DMS79 treated with DMSO at 0.1 percent for 48 hours (cell line): Measurements from ENCODE around the gene PRKAR1A.

ENCODE experiments used
- DNase-seq: peaks from one replicate; lab custom pipeline; 2025; lab: John Stamatoyannopoulos, UW

PRKAR1A gene

GRCh38 chr17:68542698-68543463 is 30.7 kb downstream of the PRKAR1A start:
- DNase-seq = no peak

- no peak for DNase-seq
These were observed 32.1 kb downstream of the PRKAR1A start for GRCh38 chr17:68544111-68544915.

- no peak for DNase-seq
These were observed 44.3 kb downstream of the PRKAR1A start for GRCh38 chr17:68556551-68556950.

GRCh38 chr17:68559316-68559715 is 47.1 kb downstream of the PRKAR1A start:
- DNase-seq = no peak

- no peak for DNase-seq
These were observed 48.9 kb downstream of the PRKAR1A start for GRCh38 chr17:68560966-68561720.

- no peak for DNase-seq
These were observed 50.5 kb downstream of the PRKAR1A start for GRCh38 chr17:68562736-68563135.

- no peak for DNase-seq
These were observed 52.3 kb downstream of the PRKAR1A start for GRCh38 chr17:68564415-68565111.

- DNase-seq = no peak
These were observed 53.6 kb downstream of the PRKAR1A start for GRCh38 chr17:68565661-68566441.

GRCh38 chr17:68566442-68566738 is 54.2 kb downstream of the PRKAR1A start:
- DNase-seq = no peak

- no peak for DNase-seq
These were observed 54.8 kb downstream of the PRKAR1A start for GRCh38 chr17:68567035-68567434.

- DNase-seq = no peak
These were observed 55.4 kb downstream of the PRKAR1A start for GRCh38 chr17:68567581-68567980.

- no peak for DNase-seq
These were observed 56.4 kb downstream of the PRKAR1A start for GRCh38 chr17:68568581-68568980.

GRCh38 chr17:68569346-68569745 is 57.1 kb downstream of the PRKAR1A start:
- DNase-seq = no peak

- no peak for DNase-seq
These were observed 58.3 kb downstream of the PRKAR1A start for GRCh38 chr17:68570526-68570925.

GRCh38 chr17:68572138-68572842 is 60.1 kb downstream of the PRKAR1A start:
- DNase-seq = no peak

GRCh38 chr17:68573338-68573737 is 61.1 kb downstream of the PRKAR1A start:
- DNase-seq = no peak

GRCh38 chr17:68576137-68576536 is 63.9 kb downstream of the PRKAR1A start:
- DNase-seq = no peak

- DNase-seq = no peak
These were observed 64.7 kb downstream of the PRKAR1A start for GRCh38 chr17:68576811-68577496.

GRCh38 chr17:68577497-68577821 is 65.2 kb downstream of the PRKAR1A start:
- peak; percentile 7 for DNase-seq

GRCh38 chr17:68578236-68578635 is 66.0 kb downstream of the PRKAR1A start:
- DNase-seq = no peak
